Measurements from ENCODE around the gene CAMK2N1. TPM values are rescaled to one million over a fixed set of nuclear protein-coding genes. Genes with fewer than 3 reads are reported as not detected.

CAMK2N1 gene
- polyA plus RNA-seq, 1 donor from 2014 or later = 67.1 TPM

GRCh38 chr1:20443703-20444586, 42.1 kb downstream of the CAMK2N1 start (continued):
- TF ChIP-seq EP300 (conservative IDR thresholded peaks at IDR 0.05; ENCODE audit: poor library complexity, severe bottlenecking) = no peak

DNA sequence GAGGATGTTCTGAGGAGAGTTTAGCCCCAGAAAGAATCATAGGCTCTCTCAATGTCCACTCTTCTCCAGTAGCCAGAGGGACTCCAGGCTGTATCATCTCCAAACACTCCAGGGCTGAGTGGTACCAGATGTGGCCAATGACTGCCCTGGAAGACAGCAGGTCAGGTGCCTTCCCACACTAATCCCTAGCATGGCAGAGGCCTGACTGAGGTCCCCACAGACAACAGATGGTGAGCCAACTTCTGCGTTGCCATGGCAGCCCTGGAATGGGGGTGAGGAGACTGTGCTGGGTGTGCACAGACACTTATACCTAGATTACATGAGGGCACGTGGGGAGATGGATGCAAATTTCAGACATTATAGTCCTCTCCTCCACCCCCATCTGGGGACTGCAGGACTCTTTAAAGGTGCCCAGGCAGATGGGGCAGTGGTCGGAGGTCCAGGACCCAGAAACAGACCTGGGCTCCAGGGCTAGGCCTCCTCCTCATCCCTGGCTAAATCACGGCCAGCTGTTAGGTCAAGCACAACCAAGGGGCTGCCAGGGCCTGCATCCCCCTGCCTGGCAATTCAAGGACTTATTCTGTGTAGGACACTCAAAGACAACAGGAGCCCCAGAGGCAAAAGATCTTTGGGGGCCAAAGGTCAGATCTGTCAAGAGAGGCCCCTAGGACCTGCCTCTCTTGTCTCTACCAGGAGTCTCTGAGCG, 42.9 kb downstream of the CAMK2N1 start:
- no peak for TF ChIP-seq EP300 (conservative IDR thresholded peaks at IDR 0.05; ENCODE audit: poor library complexity, severe bottlenecking)
- no peak for TF ChIP-seq RAD21 (conservative IDR thresholded peaks at IDR 0.05)
- TF ChIP-seq MXI1 (conservative IDR thresholded peaks at IDR 0.05; ENCODE audit: poor library complexity, severe bottlenecking) = no peak
- no peak for TF ChIP-seq CTCF (IDR thresholded peaks at IDR 0.05; ENCODE audit: poor library complexity, severe bottlenecking)
- no peak for TF ChIP-seq EZH2 (IDR thresholded peaks at IDR 0.05; ENCODE audit: borderline replicate concordance, insufficient read depth, low read length, poor library complexity, severe bottlenecking)
- TF ChIP-seq POLR2AphosphoS5 (IDR thresholded peaks at IDR 0.05) = no peak
- no peak for TF ChIP-seq SMC3 (conservative IDR thresholded peaks at IDR 0.05; ENCODE audit: poor library complexity)
- TF ChIP-seq, protein P1, sequence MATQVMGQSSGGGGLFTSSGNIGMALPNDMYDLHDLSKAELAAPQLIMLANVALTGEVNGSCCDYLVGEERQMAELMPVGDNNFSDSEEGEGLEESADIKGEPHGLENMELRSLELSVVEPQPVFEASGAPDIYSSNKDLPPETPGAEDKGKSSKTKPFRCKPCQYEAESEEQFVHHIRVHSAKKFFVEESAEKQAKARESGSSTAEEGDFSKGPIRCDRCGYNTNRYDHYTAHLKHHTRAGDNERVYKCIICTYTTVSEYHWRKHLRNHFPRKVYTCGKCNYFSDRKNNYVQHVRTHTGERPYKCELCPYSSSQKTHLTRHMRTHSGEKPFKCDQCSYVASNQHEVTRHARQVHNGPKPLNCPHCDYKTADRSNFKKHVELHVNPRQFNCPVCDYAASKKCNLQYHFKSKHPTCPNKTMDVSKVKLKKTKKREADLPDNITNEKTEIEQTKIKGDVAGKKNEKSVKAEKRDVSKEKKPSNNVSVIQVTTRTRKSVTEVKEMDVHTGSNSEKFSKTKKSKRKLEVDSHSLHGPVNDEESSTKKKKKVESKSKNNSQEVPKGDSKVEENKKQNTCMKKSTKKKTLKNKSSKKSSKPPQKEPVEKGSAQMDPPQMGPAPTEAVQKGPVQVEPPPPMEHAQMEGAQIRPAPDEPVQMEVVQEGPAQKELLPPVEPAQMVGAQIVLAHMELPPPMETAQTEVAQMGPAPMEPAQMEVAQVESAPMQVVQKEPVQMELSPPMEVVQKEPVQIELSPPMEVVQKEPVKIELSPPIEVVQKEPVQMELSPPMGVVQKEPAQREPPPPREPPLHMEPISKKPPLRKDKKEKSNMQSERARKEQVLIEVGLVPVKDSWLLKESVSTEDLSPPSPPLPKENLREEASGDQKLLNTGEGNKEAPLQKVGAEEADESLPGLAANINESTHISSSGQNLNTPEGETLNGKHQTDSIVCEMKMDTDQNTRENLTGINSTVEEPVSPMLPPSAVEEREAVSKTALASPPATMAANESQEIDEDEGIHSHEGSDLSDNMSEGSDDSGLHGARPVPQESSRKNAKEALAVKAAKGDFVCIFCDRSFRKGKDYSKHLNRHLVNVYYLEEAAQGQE (IDR thresholded peaks at IDR 0.05; ENCODE audit: borderline replicate concordance) = no peak
- no peak for TF ChIP-seq TAF1 (IDR thresholded peaks at IDR 0.05; ENCODE audit: low read depth)
- Histone ChIP-seq H3K4me3 (ENCODE audit: low read length) (no peak overlapping the region), H3K4me2 (ENCODE audit: low read length) (no peak overlapping the region), H3K9me3 (ENCODE audit: low read length) (no peaks in the 10 kb centered on the region), H2AFZ (ENCODE audit: low read depth, low read length) (no peak overlapping the region), H3K9ac (ENCODE audit: low read length) (no peak overlapping the region), H3K79me2 (replicated peaks; ENCODE audit: insufficient read depth, low read length) (no peaks in the 10 kb centered on the region), H3K27ac (ENCODE audit: low read length) (no peak overlapping the region), H3K27me3 (ENCODE audit: insufficient read depth, low read depth, low read length) (no peaks in the 10 kb centered on the region), H3K36me3 (ENCODE audit: insufficient read depth, low read length) (no peaks in the 10 kb centered on the region), H3K9me2 (ENCODE audit: insufficient read depth, low read length) (no peaks in the 10 kb centered on the region), H4K20me1 (ENCODE audit: insufficient read depth) (no peaks in the 10 kb centered on the region), H3F3A (ENCODE audit: insufficient read depth, low read length, poor library complexity, severe bottlenecking) (no peaks in the 10 kb centered on the region)

DNA sequence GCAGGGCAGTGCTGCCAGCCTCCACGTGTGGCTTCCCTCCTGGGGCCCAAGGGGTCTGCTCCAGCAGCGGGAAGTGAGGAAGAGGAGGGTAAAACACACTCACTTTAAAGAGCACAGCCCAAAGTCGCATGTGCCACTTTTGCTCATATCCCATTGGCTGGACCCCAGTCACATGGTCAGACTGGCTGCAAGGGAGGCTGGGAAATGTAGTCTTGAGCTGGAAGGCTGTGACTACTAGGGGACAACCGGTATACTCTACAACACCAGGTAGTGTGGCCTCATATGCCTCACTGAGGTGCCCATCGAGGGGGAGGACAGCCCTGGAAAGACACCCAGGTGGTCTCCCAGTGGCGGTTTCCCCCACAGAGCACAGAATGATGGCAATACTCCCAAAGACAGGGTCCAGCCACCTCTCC, 45.2 kb downstream of the CAMK2N1 start:
- no peak overlapping the region for H3K4me2 ChIP-seq (ENCODE audit: low read length)
- no peak overlapping the region for H3K4me3 ChIP-seq (ENCODE audit: low read length)
- no peaks in the 10 kb centered on the region for H3K27me3 ChIP-seq (ENCODE audit: insufficient read depth, low read depth, low read length)
- TF ChIP-seq SMC3 (conservative IDR thresholded peaks at IDR 0.05; ENCODE audit: poor library complexity) (no peak), TAF1 (IDR thresholded peaks at IDR 0.05; ENCODE audit: low read depth) (no peak), EZH2 (IDR thresholded peaks at IDR 0.05; ENCODE audit: borderline replicate concordance, insufficient read depth, low read length, poor library complexity, severe bottlenecking) (no peak), CTCF (IDR thresholded peaks at IDR 0.05; ENCODE audit: poor library complexity, severe bottlenecking) (no peak), MXI1 (conservative IDR thresholded peaks at IDR 0.05; ENCODE audit: poor library complexity, severe bottlenecking) (no peak)
- TF ChIP-seq, protein P1 (IDR thresholded peaks at IDR 0.05; ENCODE audit: borderline replicate concordance) = no peak
- no peaks in the 10 kb centered on the region for H3F3A ChIP-seq (ENCODE audit: insufficient read depth, low read length, poor library complexity, severe bottlenecking)
- H3K36me3 ChIP-seq (ENCODE audit: insufficient read depth, low read length) = no peaks in the 10 kb centered on the region
- H3K9me2 ChIP-seq (ENCODE audit: insufficient read depth, low read length) = no peaks in the 10 kb centered on the region
- no peak overlapping the region for H2AFZ ChIP-seq (ENCODE audit: low read depth, low read length)
- H3K27ac ChIP-seq (ENCODE audit: low read length) = no peak overlapping the region
- H3K79me2 ChIP-seq (replicated peaks; ENCODE audit: insufficient read depth, low read length) = no peaks in the 10 kb centered on the region
- no peaks in the 10 kb centered on the region for H4K20me1 ChIP-seq (ENCODE audit: insufficient read depth)
- no peak overlapping the region for H3K9ac ChIP-seq (ENCODE audit: low read length)
- H3K9me3 ChIP-seq (ENCODE audit: low read length) = no peaks in the 10 kb centered on the region
